KMS-11 (cell line): ENCODE results near the gene UBR4.

Experiments
- H2AFZ ChIP-seq: fragments of 200-600 bp; sonication (generic); 2 replicates; pipeline ENCODE4 v1.6.1; 2016; ENCODE audit warnings: antibody characterized with exemption, mixed run types, low read depth
- H3K27ac ChIP-seq: fragments of 200-600 bp; sonication (generic); 2 replicates; pipeline ENCODE4 v1.6.1; 2016; ENCODE audit warnings: mild to moderate bottlenecking, mixed run types
- H3K27me3 ChIP-seq: fragments of 200-600 bp; sonication (generic); 2 replicates; pipeline ENCODE4 v1.6.1; 2017; ENCODE audit warnings: mild to moderate bottlenecking, low read depth, mixed run types, moderate library complexity; ENCODE audit not compliant: insufficient read depth
- H3K36me3 ChIP-seq: fragments of 200-600 bp; sonication (generic); 2 replicates; pipeline ENCODE4 v1.6.1; 2017; ENCODE audit warnings: mild to moderate bottlenecking, mixed run types; ENCODE audit not compliant: insufficient read depth
- H3K4me1 ChIP-seq: fragments of 200-600 bp; sonication (generic); 2 replicates; pipeline ENCODE4 v1.6.1; 2016; ENCODE audit warnings: mild to moderate bottlenecking, low read depth, mixed run types; ENCODE audit not compliant: poor library complexity, severe bottlenecking
- H3K4me2 ChIP-seq: fragments of 200-600 bp; sonication (generic); 2 replicates; pipeline ENCODE4 v1.7.0; 2016; ENCODE audit warnings: mild to moderate bottlenecking, mixed run types
- H3K4me3 ChIP-seq: fragments of 200-600 bp; sonication (generic); IDR thresholded peaks from 2 replicates; pipeline ENCODE4 v1.6.1; 2017; ENCODE audit warnings: low read depth, low read length, mixed read lengths; ENCODE audit not compliant: insufficient read depth
- H3K79me2 ChIP-seq: fragments of 200-600 bp; sonication (generic); 2 replicates; pipeline ENCODE4 v1.6.1; 2016; ENCODE audit warnings: low read depth, mixed run types; ENCODE audit not compliant: insufficient read depth
- H3K9ac ChIP-seq: fragments of 200-600 bp; sonication (generic); 2 replicates; pipeline ENCODE4 v1.6.1; 2016; ENCODE audit warnings: mild to moderate bottlenecking, mixed run types
- H4K20me1 ChIP-seq: fragments of 200-600 bp; sonication (generic); 2 replicates; pipeline ENCODE4 v1.6.1; 2016; ENCODE audit warnings: mild to moderate bottlenecking, mixed run types; ENCODE audit not compliant: insufficient read depth
- TF ChIP-seq, protein P1 (sequence below): fragments of 200-600 bp; sonication (generic); conservative IDR thresholded peaks from 2 replicates; pipeline ENCODE4 v1.6.1; 2017; ENCODE audit warnings: low read depth, mild to moderate bottlenecking, antibody characterized with exemption, low read length, moderate library complexity, mixed read lengths

Gene UBR4

GRCh38 chr1:19065526-19066247, 144.4 kb downstream of the UBR4 start:
- Histone ChIP-seq H3K27ac (no peak overlapping the region), H3K36me3 (no peaks in the 10 kb centered on the region), H3K4me3 (no peak overlapping the region), H3K4me2 (no peak overlapping the region), H3K9ac (no peak overlapping the region), H2AFZ (no peak overlapping the region), H4K20me1 (no peaks in the 10 kb centered on the region), H3K4me1 (no peaks in the 10 kb centered on the region), H3K79me2 (no peaks in the 10 kb centered on the region), H3K27me3 (peaks cover 3% of the 10 kb centered on the region; the same call in 1 of the 2 replicates)
- TF ChIP-seq, protein P1, sequence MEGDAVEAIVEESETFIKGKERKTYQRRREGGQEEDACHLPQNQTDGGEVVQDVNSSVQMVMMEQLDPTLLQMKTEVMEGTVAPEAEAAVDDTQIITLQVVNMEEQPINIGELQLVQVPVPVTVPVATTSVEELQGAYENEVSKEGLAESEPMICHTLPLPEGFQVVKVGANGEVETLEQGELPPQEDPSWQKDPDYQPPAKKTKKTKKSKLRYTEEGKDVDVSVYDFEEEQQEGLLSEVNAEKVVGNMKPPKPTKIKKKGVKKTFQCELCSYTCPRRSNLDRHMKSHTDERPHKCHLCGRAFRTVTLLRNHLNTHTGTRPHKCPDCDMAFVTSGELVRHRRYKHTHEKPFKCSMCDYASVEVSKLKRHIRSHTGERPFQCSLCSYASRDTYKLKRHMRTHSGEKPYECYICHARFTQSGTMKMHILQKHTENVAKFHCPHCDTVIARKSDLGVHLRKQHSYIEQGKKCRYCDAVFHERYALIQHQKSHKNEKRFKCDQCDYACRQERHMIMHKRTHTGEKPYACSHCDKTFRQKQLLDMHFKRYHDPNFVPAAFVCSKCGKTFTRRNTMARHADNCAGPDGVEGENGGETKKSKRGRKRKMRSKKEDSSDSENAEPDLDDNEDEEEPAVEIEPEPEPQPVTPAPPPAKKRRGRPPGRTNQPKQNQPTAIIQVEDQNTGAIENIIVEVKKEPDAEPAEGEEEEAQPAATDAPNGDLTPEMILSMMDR, result no peak

- Histone ChIP-seq H3K4me3 (no peak overlapping the region), H3K79me2 (no peaks in the 10 kb centered on the region), H3K9ac (no peak overlapping the region), H2AFZ (no peak overlapping the region), H3K27me3 (peaks cover 3% of the 10 kb centered on the region; the same call in 1 of the 2 replicates), H3K4me2 (no peak overlapping the region), H4K20me1 (no peaks in the 10 kb centered on the region), H3K27ac (no peak overlapping the region), H3K4me1 (no peaks in the 10 kb centered on the region), H3K36me3 (no peaks in the 10 kb centered on the region)
- TF ChIP-seq, protein P1, result no peak
These were observed 145.1 kb downstream of the UBR4 start for GRCh38 chr1:19064906-19065450.

GRCh38 chr1:19063122-19063521, 146.9 kb downstream of the UBR4 start:
- peaks cover 8% of the 10 kb centered on the region; the same call in 1 of the 2 replicates for H3K27me3 ChIP-seq
- TF ChIP-seq, protein P1, result no peak
- no peak overlapping the region for H3K4me2 ChIP-seq
- H4K20me1 ChIP-seq, result no peaks in the 10 kb centered on the region
- H3K79me2 ChIP-seq, result no peaks in the 10 kb centered on the region
- no peak overlapping the region for H3K27ac ChIP-seq
- H2AFZ ChIP-seq, result no peak overlapping the region
- H3K9ac ChIP-seq, result no peak overlapping the region
- no peak overlapping the region for H3K4me3 ChIP-seq
- no peaks in the 10 kb centered on the region for H3K36me3 ChIP-seq
- no peaks in the 10 kb centered on the region for H3K4me1 ChIP-seq

DNA sequence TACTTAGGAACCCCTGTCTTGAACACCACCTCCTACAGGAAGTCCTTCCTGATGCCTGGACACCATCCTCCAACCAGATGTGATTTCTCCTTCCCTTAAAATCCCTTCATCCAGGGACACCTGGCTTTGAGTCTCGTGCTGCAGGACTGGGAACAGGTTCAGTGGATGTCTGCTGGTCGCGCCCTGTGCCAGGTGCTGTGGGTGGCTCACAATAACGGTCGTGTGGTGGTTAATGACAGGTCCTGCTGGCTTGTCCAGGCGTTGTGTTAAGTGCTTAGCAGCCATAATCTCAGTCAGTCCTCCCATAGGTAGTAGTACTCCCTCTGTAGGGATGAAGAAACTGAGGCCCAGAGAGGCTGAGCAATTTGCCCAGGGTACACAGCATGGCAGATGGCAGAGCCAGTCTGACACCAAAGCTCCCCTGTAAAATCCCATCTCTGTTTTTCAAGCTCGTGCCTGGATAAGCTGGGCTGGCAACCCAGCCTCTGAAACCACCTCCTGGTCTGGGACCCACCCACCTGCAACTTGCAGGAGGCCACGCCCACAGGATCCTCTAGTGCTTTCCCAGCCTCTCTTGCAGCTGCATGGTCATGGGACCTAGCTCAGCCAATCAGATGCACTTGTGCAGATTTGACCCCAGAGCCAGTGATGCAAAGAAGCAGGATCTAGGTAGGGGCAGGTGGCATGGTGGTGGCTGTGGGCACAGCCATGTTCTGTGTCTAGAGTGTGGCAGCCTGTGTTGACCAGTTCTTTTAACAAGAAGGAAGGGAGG, 147.6 kb downstream of the UBR4 start:
- H4K20me1 ChIP-seq, result no peaks in the 10 kb centered on the region
- no peak overlapping the region for H3K9ac ChIP-seq
- no peak overlapping the region for H3K27ac ChIP-seq
- TF ChIP-seq, protein P1, result no peak
- no peaks in the 10 kb centered on the region for H3K4me1 ChIP-seq
- H3K79me2 ChIP-seq, result no peaks in the 10 kb centered on the region
- no peaks in the 10 kb centered on the region for H3K36me3 ChIP-seq
- no peak overlapping the region for H3K4me3 ChIP-seq
- no peak overlapping the region for H3K4me2 ChIP-seq
- peaks cover 10% of the 10 kb centered on the region; the same call in 1 of the 2 replicates for H3K27me3 ChIP-seq
- no peak overlapping the region; the same call in 1 of the 2 replicates for H2AFZ ChIP-seq
